COLO829 (cell line): Measurements from ENCODE around the gene CALY.
"Not testable (repeated sequence)": the region's sequence is repeated elsewhere in the genome, so short reads cannot be mapped to it uniquely, and the experiment has no call there.

ENCODE experiments used
- DNase-seq: peaks from one replicate; pipeline ENCODE4 v3.0.0; 2012; ENCODE audit warnings: low spot score

Gene CALY

GRCh38 chr10:133336577-133337369, at the start of gene CALY:
Gene CALY, minus strand, starts transcription at chr10:133336896. Its CDS starts 7,907 bp downstream, at chr10:133328989.
- no peak for DNase-seq

GRCh38 chr10:133385214-133385613, 48.5 kb upstream of the CALY start:
- DNase-seq = no peak

- no peak for DNase-seq
Measured at GRCh38 chr10:133384071-133384470, 47.4 kb upstream of the CALY start.

GRCh38 chr10:133383551-133383950, 46.9 kb upstream of the CALY start:
- no peak for DNase-seq

GRCh38 chr10:133381036-133381435, 44.3 kb upstream of the CALY start:
- DNase-seq = no peak

- DNase-seq = no peak
Measured at GRCh38 chr10:133379801-133380666, 43.3 kb upstream of the CALY start.

GRCh38 chr10:133379152-133379800, 42.6 kb upstream of the CALY start, which contains the start of gene PAOX:
Gene PAOX, plus strand, starts transcription at chr10:133379262. Its CDS starts 55 bp downstream, at chr10:133379317.
- peak; percentile 22 for DNase-seq

- DNase-seq = no peak
Measured at GRCh38 chr10:133378251-133379096, 41.8 kb upstream of the CALY start.

GRCh38 chr10:133377818-133378250, 41.1 kb upstream of the CALY start:
- no peak for DNase-seq

GRCh38 chr10:133377025-133377817, 40.5 kb upstream of the CALY start:
- DNase-seq = no peak

- not testable (repeated sequence) for DNase-seq
Measured at GRCh38 chr10:133376183-133376582, 39.5 kb upstream of the CALY start.

GRCh38 chr10:133375357-133376115, 38.8 kb upstream of the CALY start:
- no peak for DNase-seq

- peak; percentile 91 for DNase-seq
Measured at GRCh38 chr10:133373174-133374090, 36.7 kb upstream of the CALY start, which contains the start of gene ECHS1. Gene ECHS1, minus strand, starts transcription at chr10:133373354. Its CDS starts 21 bp downstream, at chr10:133373333.

GRCh38 chr10:133372507-133372906, 35.8 kb upstream of the CALY start:
- no peak for DNase-seq

GRCh38 chr10:133370030-133370786, 33.5 kb upstream of the CALY start:
- DNase-seq = no peak

GRCh38 chr10:133368153-133368552, 31.5 kb upstream of the CALY start:
- no peak for DNase-seq

GRCh38 chr10:133367461-133367860, 30.8 kb upstream of the CALY start:
- DNase-seq = not testable (repeated sequence)

GRCh38 chr10:133366751-133367150, 30.1 kb upstream of the CALY start:
- no peak for DNase-seq
